Breast epithelium (tissue), 3 donors: ENCODE measurements around the gene LYL1.

Experiments used
- CTCF ChIP-seq, 3 donors: fragments of 450-650 bp; IDR thresholded peaks; one replicate each; pipeline ENCODE4 v1.5.1; 2016 to 2017; ENCODE audit warnings: antibody characterized with exemption in 3 of 3, mild to moderate bottlenecking in 3 of 3, moderate library complexity in 3 of 3
- POLR2A ChIP-seq: fragments of 450-650 bp; IDR thresholded peaks from one replicate; pipeline ENCODE4 v1.6.1; 2016; ENCODE audit warnings: antibody characterized with exemption, mild to moderate bottlenecking, moderate library complexity
- POLR2AphosphoS5 ChIP-seq, 3 donors: sonication (generic); formaldehyde crosslinking; IDR thresholded peaks; one replicate each; pipeline ENCODE4 v1.6.1; 2017; ENCODE audit warnings: antibody characterized with exemption in 3 of 3

GRCh38 chr19:13112555-13112954, 9.9 kb upstream of the LYL1 start:
- TF ChIP-seq CTCF (IDR thresholded peaks at IDR 0.05) (no peak), POLR2A (no peak), POLR2AphosphoS5 (IDR thresholded peaks at IDR 0.05) (no peak)
